GM15510 (cell line): Measurements from ENCODE around the gene MTARC2.

ENCODE experiments used
- POLR2A ChIP-seq: IDR thresholded peaks from 3 replicates; pipeline ENCODE4 v1.6.1; 2011; ENCODE audit warnings: borderline replicate concordance; ENCODE audit not compliant: insufficient read length; ENCODE audit errors: extremely low read depth

The MTARC2 gene

GRCh38 chr1:220726634-220727033, 21.5 kb upstream of the MTARC2 start:
- TF ChIP-seq POLR2A, result no peak

- TF ChIP-seq POLR2A, result no peak
Measured at GRCh38 chr1:220727519-220727918, 20.6 kb upstream of the MTARC2 start.

- no peak for TF ChIP-seq POLR2A
Measured at GRCh38 chr1:220730486-220730885, 17.6 kb upstream of the MTARC2 start.

GRCh38 chr1:220732137-220732536, 16.0 kb upstream of the MTARC2 start:
- TF ChIP-seq POLR2A, result no peak

- no peak for TF ChIP-seq POLR2A
Measured at GRCh38 chr1:220732621-220733020, 15.5 kb upstream of the MTARC2 start.

- TF ChIP-seq POLR2A, result no peak
Measured at GRCh38 chr1:220733086-220733601, 15.0 kb upstream of the MTARC2 start.

- TF ChIP-seq POLR2A, result no peak
Measured at GRCh38 chr1:220734571-220735326, 13.4 kb upstream of the MTARC2 start.

GRCh38 chr1:220741349-220741748, 6.8 kb upstream of the MTARC2 start:
- TF ChIP-seq POLR2A, result no peak

- no peak for TF ChIP-seq POLR2A
Measured at GRCh38 chr1:220741825-220742224, 6.3 kb upstream of the MTARC2 start.

- TF ChIP-seq POLR2A, result no peak
Measured at GRCh38 chr1:220742520-220742919, 5.6 kb upstream of the MTARC2 start.

- TF ChIP-seq POLR2A, result no peak
Measured at GRCh38 chr1:220746851-220747250, 1.3 kb upstream of the MTARC2 start.

GRCh38 chr1:220747437-220748088, 559 bp upstream of the MTARC2 start:
- no peak for TF ChIP-seq POLR2A

GRCh38 chr1:220748936-220749335, 814 bp downstream of the MTARC2 start:
- no peak for TF ChIP-seq POLR2A

GRCh38 chr1:220750131-220750515, 2.0 kb downstream of the MTARC2 start:
- TF ChIP-seq POLR2A, result no peak

GRCh38 chr1:220751111-220751510, 3.0 kb downstream of the MTARC2 start:
- no peak for TF ChIP-seq POLR2A
